Vagina (tissue), 2 donors: ENCODE data around the gene DSCAML1.

ENCODE experiments used
- POLR2A ChIP-seq, 2 donors: fragments of 450-650 bp; IDR thresholded peaks; one replicate each; pipeline ENCODE4 v1.6.1; 2017; ENCODE audit warnings: antibody characterized with exemption in 2 of 2, mild to moderate bottlenecking in 2 of 2, moderate library complexity in 2 of 2
- POLR2AphosphoS5 ChIP-seq, 2 donors: sonication (generic); formaldehyde crosslinking; IDR thresholded peaks; one replicate each; pipeline ENCODE4 v1.9.0; 2017; ENCODE audit warnings: antibody characterized with exemption in 2 of 2, mild to moderate bottlenecking in 2 of 2, low read depth in 1 of 2; ENCODE audit not compliant: insufficient read depth in 1 of 2
- TF ChIP-seq, protein P1 (sequence below), 3 experiments: fragments of 450-650 bp in 2 of 3; fragments of 200-600 bp in 1 of 3; sonication (generic) in 1 of 3; IDR thresholded peaks; one replicate each; pipeline ENCODE4 v1.5.1; 2017 to 2019; ENCODE audit warnings: antibody characterized with exemption in 3 of 3, mild to moderate bottlenecking in 2 of 3, moderate library complexity in 2 of 3

DNA sequence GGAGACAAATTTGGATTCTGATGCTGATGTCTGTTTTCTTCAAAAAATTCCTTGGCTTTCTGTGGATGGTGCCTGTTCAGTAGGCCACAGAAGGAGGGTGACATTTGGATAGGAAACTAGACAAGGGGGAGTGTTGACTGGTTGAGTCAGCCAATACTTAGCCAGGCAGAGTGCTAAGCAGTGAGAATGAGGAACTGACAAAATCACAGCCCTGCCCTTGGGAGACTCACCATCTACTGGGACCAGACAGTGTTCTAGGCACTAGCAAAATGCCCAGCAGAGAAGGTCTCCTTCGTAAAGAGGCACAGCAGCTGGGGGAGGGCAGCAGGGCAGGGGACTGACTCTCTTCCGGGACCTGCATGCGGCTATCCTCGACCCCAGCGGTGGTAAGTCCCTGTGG, 190.2 kb downstream of the DSCAML1 start:
- TF ChIP-seq, protein P1, sequence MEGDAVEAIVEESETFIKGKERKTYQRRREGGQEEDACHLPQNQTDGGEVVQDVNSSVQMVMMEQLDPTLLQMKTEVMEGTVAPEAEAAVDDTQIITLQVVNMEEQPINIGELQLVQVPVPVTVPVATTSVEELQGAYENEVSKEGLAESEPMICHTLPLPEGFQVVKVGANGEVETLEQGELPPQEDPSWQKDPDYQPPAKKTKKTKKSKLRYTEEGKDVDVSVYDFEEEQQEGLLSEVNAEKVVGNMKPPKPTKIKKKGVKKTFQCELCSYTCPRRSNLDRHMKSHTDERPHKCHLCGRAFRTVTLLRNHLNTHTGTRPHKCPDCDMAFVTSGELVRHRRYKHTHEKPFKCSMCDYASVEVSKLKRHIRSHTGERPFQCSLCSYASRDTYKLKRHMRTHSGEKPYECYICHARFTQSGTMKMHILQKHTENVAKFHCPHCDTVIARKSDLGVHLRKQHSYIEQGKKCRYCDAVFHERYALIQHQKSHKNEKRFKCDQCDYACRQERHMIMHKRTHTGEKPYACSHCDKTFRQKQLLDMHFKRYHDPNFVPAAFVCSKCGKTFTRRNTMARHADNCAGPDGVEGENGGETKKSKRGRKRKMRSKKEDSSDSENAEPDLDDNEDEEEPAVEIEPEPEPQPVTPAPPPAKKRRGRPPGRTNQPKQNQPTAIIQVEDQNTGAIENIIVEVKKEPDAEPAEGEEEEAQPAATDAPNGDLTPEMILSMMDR (IDR thresholded peaks at IDR 0.05) = no peak
- TF ChIP-seq POLR2AphosphoS5 (IDR thresholded peaks at IDR 0.05; ENCODE audit: insufficient read depth in 1 of 2, low read depth in 1 of 2) = no peak
- TF ChIP-seq POLR2A (IDR thresholded peaks at IDR 0.05) = no peak
